Muscle layer of duodenum (tissue), 2 donors: ENCODE results near the gene B4GALT6.
A peak's percentile ranks its signal among the peaks of the same experiment; 100 is the strongest.

Experiments used
- H3K27ac ChIP-seq: one replicate; pipeline ENCODE4 v1.7.0; 2013; ENCODE audit warnings: mild to moderate bottlenecking, low read length
- H3K27me3 ChIP-seq: one replicate; pipeline ENCODE4 v1.7.0; 2013; ENCODE audit warnings: low read depth, mild to moderate bottlenecking, control low read depth, low read length
- H3K36me3 ChIP-seq, 2 donors: one replicate each; pipeline ENCODE4 v1.7.0; 2013; ENCODE audit warnings: low read length in 2 of 2, control low read depth in 1 of 2, mild to moderate bottlenecking in 1 of 2; ENCODE audit not compliant: insufficient read depth in 2 of 2, control insufficient read depth in 1 of 2
- H3K4me1 ChIP-seq, 2 donors: one replicate each; pipeline ENCODE4 v1.7.0; 2013; ENCODE audit warnings: low read length in 2 of 2, mild to moderate bottlenecking in 2 of 2, control low read depth in 1 of 2, moderate library complexity in 1 of 2; ENCODE audit not compliant: insufficient read depth in 2 of 2, control insufficient read depth in 1 of 2
- H3K4me3 ChIP-seq, 2 donors: one replicate each; pipeline ENCODE4 v1.7.0; 2013; ENCODE audit warnings: low read length in 2 of 2, low read depth in 1 of 2, mild to moderate bottlenecking in 1 of 2
- H3K9me3 ChIP-seq, 2 donors: one replicate each; pipeline ENCODE4 v1.7.0; 2013; ENCODE audit warnings: low read length in 2 of 2, control low read depth in 1 of 2, mild to moderate bottlenecking in 1 of 2; ENCODE audit not compliant: control insufficient read depth in 1 of 2
- donor health status: healthy.

Gene B4GALT6

DNA sequence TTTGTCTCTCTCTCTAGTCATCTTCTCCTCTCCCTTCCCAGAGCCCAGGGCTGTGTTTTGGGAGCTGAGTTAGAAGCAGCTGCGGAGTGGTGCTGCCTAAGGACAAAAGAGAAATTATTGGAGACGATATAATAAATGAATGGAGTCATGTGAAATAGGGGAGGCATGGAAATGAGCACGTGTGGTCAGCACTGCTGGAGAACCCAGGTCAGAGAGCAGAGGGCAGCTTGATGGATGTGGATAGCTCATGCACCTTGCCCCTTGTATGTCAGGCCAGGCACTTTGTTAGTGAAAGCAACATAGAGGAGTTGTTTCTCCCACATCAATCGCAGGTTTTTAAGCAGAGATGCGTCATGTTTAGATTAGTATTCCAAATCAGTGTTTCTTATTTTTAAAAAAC lies 77.0 kb downstream of the B4GALT6 start:
- no peaks in the 10 kb centered on the region for H3K9me3 ChIP-seq
- H3K27ac ChIP-seq, result no peak overlapping the region
- no peaks in the 10 kb centered on the region for H3K27me3 ChIP-seq
- H3K4me3 ChIP-seq, result no peak overlapping the region
- H3K4me1 ChIP-seq, result no peaks in the 10 kb centered on the region
- H3K36me3 ChIP-seq, result no peaks in the 10 kb centered on the region

DNA sequence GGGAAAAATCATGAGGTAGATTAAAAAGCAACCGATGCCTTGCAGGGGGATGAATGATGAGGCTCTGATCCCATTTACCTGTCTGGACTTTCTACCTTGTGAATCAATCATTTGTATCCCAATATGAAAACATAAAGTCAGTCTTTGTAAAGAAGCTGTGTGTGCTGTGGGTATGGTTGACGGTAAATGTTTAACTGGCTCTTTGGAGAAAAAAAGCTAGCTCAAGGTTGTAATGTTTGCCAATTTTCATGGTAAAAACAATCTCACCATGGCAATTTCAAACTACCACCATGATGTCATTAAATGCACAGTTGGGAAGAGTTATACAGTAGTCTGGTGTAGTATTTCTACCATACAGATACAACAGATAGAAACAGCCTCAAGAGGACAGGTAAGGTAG lies 78.1 kb downstream of the B4GALT6 start:
- no peaks in the 10 kb centered on the region for H3K9me3 ChIP-seq
- no peaks in the 10 kb centered on the region for H3K36me3 ChIP-seq
- H3K4me1 ChIP-seq, result no peaks in the 10 kb centered on the region
- no peak overlapping the region for H3K4me3 ChIP-seq
- no peak overlapping the region for H3K27ac ChIP-seq
- no peaks in the 10 kb centered on the region for H3K27me3 ChIP-seq

DNA sequence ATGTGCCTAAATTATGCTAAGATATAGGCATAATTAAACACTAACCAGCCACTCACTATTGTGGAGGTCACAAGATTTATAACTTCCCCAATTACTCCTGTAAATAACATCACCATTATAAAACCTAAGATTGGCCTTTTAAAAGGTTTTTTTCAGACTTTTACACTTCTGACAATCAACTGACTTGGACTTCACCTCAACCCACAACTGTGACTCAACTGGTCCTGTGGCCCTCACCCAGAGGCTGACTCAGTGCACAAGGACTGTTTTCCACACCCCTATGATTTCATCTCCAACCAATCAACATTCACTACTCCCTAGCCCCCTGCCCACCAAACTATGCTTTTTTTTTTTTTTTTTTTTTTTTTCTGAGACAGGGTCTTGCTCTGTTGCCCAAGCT lies 81.1 kb downstream of the B4GALT6 start:
- no peaks in the 10 kb centered on the region for H3K36me3 ChIP-seq
- H3K27ac ChIP-seq, result no peak overlapping the region
- no peaks in the 10 kb centered on the region for H3K4me1 ChIP-seq
- H3K9me3 ChIP-seq, result no peaks in the 10 kb centered on the region
- H3K27me3 ChIP-seq, result no peaks in the 10 kb centered on the region
- no peak overlapping the region for H3K4me3 ChIP-seq

DNA sequence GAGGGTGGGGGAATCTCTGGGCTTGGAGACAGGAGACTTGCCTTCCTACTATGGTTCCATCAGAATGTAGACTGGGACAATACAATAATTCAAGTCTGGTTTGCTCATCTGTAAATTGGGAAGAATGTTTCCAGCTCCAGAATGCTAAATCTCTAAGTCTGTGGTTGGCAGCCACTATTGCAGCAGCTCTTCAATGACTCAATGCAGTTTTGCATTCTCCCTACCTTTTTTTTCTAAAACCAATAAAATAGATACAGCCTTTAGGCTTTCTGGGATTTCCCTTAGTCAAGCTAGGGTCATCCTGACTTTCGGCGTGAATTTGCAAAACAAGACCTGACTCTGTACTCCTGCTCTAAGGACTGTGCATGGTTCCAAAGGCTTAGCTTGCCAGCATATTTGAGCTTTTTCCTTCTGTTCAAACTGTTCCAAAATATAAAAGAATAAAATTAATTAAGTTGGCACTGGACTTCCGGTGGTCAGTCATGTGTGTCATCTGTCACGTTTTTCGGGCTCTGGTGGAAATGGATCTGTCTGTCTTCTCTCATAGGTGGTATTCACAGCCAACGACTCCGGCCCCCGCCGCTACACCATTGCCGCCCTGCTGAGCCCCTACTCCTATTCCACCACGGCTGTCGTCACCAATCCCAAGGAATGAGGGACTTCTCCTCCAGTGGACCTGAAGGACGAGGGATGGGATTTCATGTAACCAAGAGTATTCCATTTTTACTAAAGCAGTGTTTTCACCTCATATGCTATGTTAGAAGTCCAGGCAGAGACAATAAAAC lies 86.2 kb downstream of the B4GALT6 start:
- no peaks in the 10 kb centered on the region for H3K36me3 ChIP-seq
- no peaks in the 10 kb centered on the region for H3K9me3 ChIP-seq
- H3K4me3 ChIP-seq, result no peak overlapping the region
- no peaks in the 10 kb centered on the region for H3K27me3 ChIP-seq
- H3K4me1 ChIP-seq, result no peaks in the 10 kb centered on the region
- H3K27ac ChIP-seq, result no peak overlapping the region

DNA sequence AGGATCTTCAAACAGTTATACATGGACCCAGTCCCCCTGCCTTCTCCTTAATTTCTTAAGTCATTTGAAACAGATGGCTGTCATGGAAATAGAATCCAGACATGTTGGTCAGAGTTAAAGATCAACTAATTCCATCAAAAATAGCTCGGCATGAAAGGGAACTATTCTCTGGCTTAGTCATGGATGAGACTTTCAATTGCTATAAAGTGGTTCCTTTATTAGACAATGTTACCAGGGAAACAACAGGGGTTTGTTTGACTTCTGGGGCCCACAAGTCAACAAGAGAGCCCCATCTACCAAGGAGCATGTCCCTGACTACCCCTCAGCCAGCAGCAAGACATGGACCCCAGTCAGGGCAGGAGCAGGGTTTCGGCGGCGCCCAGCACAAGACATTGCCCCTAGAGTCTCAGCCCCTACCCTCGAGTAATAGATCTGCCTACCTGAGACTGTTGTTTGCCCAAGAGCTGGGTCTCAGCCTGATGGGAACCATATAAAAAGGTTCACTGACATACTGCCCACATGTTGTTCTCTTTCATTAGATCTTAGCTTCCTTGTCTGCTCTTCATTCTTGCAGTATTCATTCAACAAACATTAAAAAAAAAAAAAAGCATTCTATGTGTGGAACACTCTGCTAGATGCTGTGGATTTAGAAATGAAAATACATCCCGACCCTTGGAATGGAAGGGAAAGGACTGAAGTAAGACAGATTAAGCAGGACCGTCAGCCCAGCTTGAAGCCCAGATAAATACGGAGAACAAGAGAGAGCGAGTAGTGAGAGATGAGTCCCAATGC lies 88.1 kb downstream of the B4GALT6 start:
- H3K27ac ChIP-seq, result no peak overlapping the region
- H3K4me1 ChIP-seq, result no peaks in the 10 kb centered on the region
- H3K4me3 ChIP-seq, result no peak overlapping the region
- H3K36me3 ChIP-seq, result no peaks in the 10 kb centered on the region
- no peaks in the 10 kb centered on the region for H3K27me3 ChIP-seq
- H3K9me3 ChIP-seq, result no peaks in the 10 kb centered on the region

DNA sequence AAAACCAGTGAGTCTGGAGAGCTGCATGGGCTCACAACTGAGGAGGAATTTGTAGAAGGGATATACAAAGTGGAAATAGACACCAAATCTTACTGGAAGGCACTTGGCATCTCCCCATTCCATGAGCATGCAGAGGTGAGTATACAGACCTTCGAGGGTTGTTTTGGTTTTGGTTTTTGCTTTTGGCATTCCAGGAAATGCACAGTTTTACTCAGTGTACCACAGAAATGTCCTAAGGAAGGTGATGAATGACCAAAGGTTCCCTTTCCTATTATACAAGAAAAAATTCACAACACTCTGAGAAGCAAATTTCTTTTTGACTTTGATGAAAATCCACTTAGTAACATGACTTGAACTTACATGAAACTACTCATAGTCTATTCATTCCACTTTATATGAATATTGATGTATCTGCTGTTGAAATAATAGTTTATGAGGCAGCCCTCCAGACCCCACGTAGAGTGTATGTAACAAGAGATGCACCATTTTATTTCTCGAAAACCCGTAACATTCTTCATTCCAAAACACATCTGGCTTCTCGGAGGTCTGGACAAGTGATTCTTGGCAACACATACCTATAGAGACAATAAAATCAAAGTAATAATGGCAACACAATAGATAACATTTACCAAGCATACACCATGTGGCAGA lies 89.1 kb downstream of the B4GALT6 start:
- H3K27me3 ChIP-seq, result no peaks in the 10 kb centered on the region
- H3K36me3 ChIP-seq, result no peaks in the 10 kb centered on the region
- no peak overlapping the region for H3K4me3 ChIP-seq
- H3K4me1 ChIP-seq, result no peaks in the 10 kb centered on the region
- no peaks in the 10 kb centered on the region for H3K9me3 ChIP-seq
- H3K27ac ChIP-seq, result peak overlapping the region; percentile 25

DNA sequence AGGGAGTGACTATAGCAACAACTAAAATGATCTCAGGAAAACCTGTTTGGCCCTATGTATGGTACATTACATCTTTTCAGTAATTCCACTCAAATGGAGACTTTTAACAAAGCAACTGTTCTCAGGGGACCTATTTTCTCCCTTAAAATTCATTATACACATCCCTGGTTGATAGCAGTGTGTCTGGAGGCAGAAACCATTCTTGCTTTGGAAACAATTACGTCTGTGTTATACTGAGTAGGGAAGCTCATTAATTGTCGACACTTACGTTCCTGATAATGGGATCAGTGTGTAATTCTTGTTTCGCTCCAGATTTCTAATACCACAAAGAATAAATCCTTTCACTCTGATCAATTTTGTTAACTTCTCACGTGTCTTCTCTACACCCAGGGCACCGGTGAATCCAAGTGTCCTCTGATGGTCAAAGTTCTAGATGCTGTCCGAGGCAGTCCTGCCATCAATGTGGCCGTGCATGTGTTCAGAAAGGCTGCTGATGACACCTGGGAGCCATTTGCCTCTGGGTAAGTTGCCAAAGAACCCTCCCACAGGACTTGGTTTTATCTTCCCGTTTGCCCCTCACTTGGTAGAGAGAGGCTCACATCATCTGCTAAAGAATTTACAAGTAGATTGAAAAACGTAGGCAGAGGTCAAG lies 91.7 kb downstream of the B4GALT6 start:
- Histone ChIP-seq H3K4me1 (no peaks in the 10 kb centered on the region), H3K36me3 (no peaks in the 10 kb centered on the region), H3K9me3 (no peaks in the 10 kb centered on the region), H3K27me3 (no peaks in the 10 kb centered on the region), H3K4me3 (no peak overlapping the region), H3K27ac (no peak overlapping the region)

DNA sequence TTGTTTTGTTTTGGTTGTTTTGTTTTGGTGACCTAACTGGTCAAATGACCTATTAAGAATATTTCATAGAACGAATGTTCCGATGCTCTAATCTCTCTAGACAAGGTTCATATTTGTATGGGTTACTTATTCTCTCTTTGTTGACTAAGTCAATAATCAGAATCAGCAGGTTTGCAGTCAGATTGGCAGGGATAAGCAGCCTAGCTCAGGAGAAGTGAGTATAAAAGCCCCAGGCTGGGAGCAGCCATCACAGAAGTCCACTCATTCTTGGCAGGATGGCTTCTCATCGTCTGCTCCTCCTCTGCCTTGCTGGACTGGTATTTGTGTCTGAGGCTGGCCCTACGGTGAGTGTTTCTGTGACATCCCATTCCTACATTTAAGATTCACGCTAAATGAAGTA lies 92.8 kb downstream of the B4GALT6 start, which contains the start of gene TTR:
TTR (plus strand) TSS at position 250 of the 400 bp plus-strand sequence; CDS start at position 276, 26 bp downstream.
- Histone ChIP-seq H3K36me3 (no peaks in the 10 kb centered on the region), H3K27me3 (no peaks in the 10 kb centered on the region), H3K9me3 (no peaks in the 10 kb centered on the region), H3K27ac (no peak within 1 kb of the TSS), H3K4me3 (no peak within 1 kb of the TSS), H3K4me1 (no peaks in the 10 kb centered on the region)

DNA sequence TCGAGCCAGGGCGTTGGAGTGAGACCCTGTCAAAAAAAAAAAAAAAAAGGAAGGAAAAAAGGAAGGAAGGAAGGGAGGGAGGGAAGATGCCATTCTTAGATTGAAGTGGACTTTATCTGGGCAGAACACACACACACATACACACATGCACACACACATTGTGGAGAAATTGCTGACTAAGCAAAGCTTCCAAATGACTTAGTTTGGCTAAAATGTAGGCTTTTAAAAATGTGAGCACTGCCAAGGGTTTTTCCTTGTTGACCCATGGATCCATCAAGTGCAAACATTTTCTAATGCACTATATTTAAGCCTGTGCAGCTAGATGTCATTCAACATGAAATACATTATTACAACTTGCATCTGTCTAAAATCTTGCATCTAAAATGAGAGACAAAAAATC lies 93.3 kb downstream of the B4GALT6 start:
- Histone ChIP-seq H3K4me3 (no peak overlapping the region), H3K27me3 (no peaks in the 10 kb centered on the region), H3K27ac (no peak overlapping the region), H3K36me3 (no peaks in the 10 kb centered on the region), H3K9me3 (no peaks in the 10 kb centered on the region), H3K4me1 (no peaks in the 10 kb centered on the region)

DNA sequence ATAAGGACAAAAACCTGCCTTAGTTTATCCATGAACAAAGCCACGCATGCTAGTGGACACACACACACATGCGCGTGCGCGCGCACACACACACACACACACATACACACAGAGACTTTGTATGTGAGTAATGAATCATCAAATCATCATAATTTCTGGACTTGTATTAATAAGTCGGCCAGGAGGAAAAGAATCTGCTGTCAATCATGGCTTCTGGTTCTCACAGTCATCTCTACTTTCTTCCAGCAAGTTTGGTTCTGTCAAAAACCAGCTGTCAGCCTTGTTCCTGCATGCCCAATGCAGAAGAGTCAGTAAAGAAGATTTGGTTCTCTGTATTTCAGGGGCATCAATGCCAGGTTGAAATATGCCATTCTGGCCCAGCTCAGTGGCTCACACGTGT lies 93.8 kb downstream of the B4GALT6 start:
- Histone ChIP-seq H3K27me3 (no peaks in the 10 kb centered on the region), H3K4me1 (no peaks in the 10 kb centered on the region), H3K36me3 (no peaks in the 10 kb centered on the region), H3K9me3 (no peaks in the 10 kb centered on the region), H3K27ac (no peak overlapping the region), H3K4me3 (no peak overlapping the region)

DNA sequence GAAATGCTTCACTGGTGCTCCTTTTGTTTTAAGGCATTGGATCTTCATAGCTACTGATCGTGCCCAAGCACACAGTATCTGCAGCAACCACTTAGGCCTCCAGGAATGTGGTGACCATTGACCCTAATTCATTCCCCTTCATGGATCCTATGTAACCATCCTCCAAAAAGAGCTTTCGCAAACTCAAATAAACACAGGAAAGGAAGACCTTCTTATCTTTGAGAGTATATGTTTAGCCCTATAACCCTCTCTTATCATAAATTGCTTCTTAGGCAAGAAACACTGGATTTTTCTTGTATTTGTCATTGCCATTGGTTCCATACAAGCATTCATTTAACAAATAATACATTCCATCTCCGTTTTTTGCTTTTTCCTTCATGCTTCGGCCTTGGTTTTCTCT lies 96.9 kb downstream of the B4GALT6 start:
- H3K27ac ChIP-seq, result no peak overlapping the region
- H3K27me3 ChIP-seq, result no peaks in the 10 kb centered on the region
- no peaks in the 10 kb centered on the region for H3K9me3 ChIP-seq
- H3K4me3 ChIP-seq, result no peak overlapping the region
- no peaks in the 10 kb centered on the region for H3K36me3 ChIP-seq
- no peaks in the 10 kb centered on the region for H3K4me1 ChIP-seq
